ENCODE data around the gene COA7. TPM values are rescaled to one million over a fixed set of nuclear protein-coding genes. Genes with fewer than 3 reads are reported as not detected.
"Not testable (repeated sequence)": the region's sequence is repeated elsewhere in the genome, so short reads cannot be mapped to it uniquely, and the experiment has no call there.

The COA7 gene
- total RNA-seq, 2 experiments from 2014 or later, result 7.0 to 26.1 TPM

DNA sequence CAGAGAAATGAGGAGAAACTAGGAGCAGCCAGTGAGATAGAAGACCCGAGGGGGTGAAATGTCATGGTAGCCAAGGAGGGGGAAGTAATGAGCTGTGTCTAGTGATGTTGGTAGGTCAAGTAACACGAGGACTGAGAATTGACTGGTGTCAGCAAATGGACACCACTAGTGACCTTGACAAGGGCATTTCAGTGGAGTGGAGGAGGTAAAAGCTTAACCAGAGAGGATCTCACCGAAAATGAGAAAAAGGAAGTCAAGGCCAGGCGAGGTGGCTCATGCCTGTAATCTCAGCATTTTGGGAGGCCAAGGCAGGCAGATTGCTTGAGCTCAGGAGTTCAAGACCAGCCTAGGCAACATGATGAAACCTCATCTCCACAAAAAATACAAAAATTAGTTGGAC is 25.1 kb upstream of the COA7 start:
- Histone ChIP-seq H3K27ac (ENCODE audit: low read depth, low read length, poor library complexity, severe bottlenecking) (no peak overlapping the region), H3K4me2 (ENCODE audit: low read length) (no peak overlapping the region), H3K36me3 (ENCODE audit: insufficient read depth, low read length) (no peaks in the 10 kb centered on the region), H4K20me1 (ENCODE audit: insufficient read depth, low read length) (no peaks in the 10 kb centered on the region), H2AFZ (ENCODE audit: low read length) (no peak overlapping the region), H3K4me3 (ENCODE audit: low read depth, low read length, poor library complexity, severe bottlenecking) (no peak overlapping the region), H3K9me3 (ENCODE audit: low read length) (no peaks in the 10 kb centered on the region), H3K79me2 (ENCODE audit: insufficient read depth, low read depth, low read length) (peaks cover 13% of the 10 kb centered on the region; the same call in 1 of the 2 replicates), H3K9me2 (ENCODE audit: insufficient read depth, low read length) (no peaks in the 10 kb centered on the region), H3K4me1 (ENCODE audit: insufficient read depth, low read length, poor library complexity, severe bottlenecking) (peaks cover 16% of the 10 kb centered on the region)
- no peak for DNase-seq (ENCODE audit: low spot score)
- TF ChIP-seq CTCF (conservative IDR thresholded peaks at IDR 0.05; ENCODE audit: low read length) (no peak), EZH2phosphoT487 (IDR thresholded peaks at IDR 0.05; ENCODE audit: borderline replicate concordance, low read depth, low read length) (no peak)
- CTCF ChIA-PET (ENCODE audit: unreplicated experiment), result interaction anchor here (1.2 kb wide), 1 partner anchor 10 kb away, joined by 4 read pairs; no protein-coding TSS in a partner anchor
- BruUV-seq (replicated peaks), result no TSS peak
- POLR2A ChIA-PET, result interaction anchor here (0.6 to 2.0 kb wide), 4 partner anchors 16 to 472 kb away, joined by 3 to 7 read pairs (median 5); no protein-coding TSS in a partner anchor
- intact Hi-C loops (cut with micrococcal nuclease; ENCODE audit: unreplicated experiment), result no loop called here

DNA sequence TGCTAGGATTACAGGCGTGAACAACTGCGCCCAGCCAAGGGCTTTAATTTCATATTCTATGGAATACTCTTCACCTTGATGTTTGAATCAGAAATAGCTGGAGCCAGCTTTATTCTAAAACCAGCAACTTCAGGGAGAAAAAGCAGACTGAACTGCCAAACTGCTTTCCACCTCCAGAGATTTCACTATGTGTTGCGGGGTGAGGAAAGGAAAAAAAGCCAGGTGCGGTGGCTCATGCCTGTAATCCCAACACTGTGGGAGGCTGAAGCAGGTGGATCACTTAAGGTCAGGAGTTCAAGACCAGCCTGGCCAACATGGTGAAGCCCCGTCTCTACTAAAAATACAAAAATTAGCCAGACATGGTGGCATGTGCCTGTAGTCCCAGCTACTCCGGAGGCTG is 17.1 kb upstream of the COA7 start:
- intact Hi-C loops (cut with micrococcal nuclease; ENCODE audit: unreplicated experiment); BruUV-seq (replicated peaks); H3K27ac ChIP-seq (ENCODE audit: low read depth, low read length, poor library complexity, severe bottlenecking); H3K79me2 ChIP-seq (ENCODE audit: insufficient read depth, low read depth, low read length); H3K9me3 ChIP-seq (ENCODE audit: low read length); H3K4me3 ChIP-seq (ENCODE audit: low read depth, low read length, poor library complexity, severe bottlenecking); H4K20me1 ChIP-seq (ENCODE audit: insufficient read depth, low read length); H2AFZ ChIP-seq (ENCODE audit: low read length); H3K4me2 ChIP-seq (ENCODE audit: low read length); CTCF ChIA-PET (ENCODE audit: unreplicated experiment); H3K36me3 ChIP-seq (ENCODE audit: insufficient read depth, low read length); H3K4me1 ChIP-seq (ENCODE audit: insufficient read depth, low read length, poor library complexity, severe bottlenecking); H3K9me2 ChIP-seq (ENCODE audit: insufficient read depth, low read length); DNase-seq (ENCODE audit: low spot score): not testable (repeated sequence)
- POLR2A ChIA-PET, result interaction anchor here (1.1 to 1.9 kb wide), 2 partner anchors 12 to 1231 kb away, joined by 3 to 8 read pairs; partner anchors contain the start of genes IFT25, LRRC42 and ZYG11B

- ChIA-PET POLR2A (interaction anchor here (1.1 to 1.2 kb wide), 2 partner anchors 11 to 13 kb away, joined by 3 read pairs; no protein-coding TSS in a partner anchor), CTCF (ENCODE audit: unreplicated experiment) (interaction anchor here (1.1 kb wide), 1 partner anchor 10 kb away, joined by 4 read pairs; no protein-coding TSS in a partner anchor)
- Histone ChIP-seq H3K9me2 (ENCODE audit: insufficient read depth, low read length) (no peaks in the 10 kb centered on the region), H3K9me3 (ENCODE audit: low read length) (no peaks in the 10 kb centered on the region), H3K4me2 (ENCODE audit: low read length) (no peak overlapping the region), H3K79me2 (ENCODE audit: insufficient read depth, low read depth, low read length) (no peaks in the 10 kb centered on the region), H3K4me1 (ENCODE audit: insufficient read depth, low read length, poor library complexity, severe bottlenecking) (no peaks in the 10 kb centered on the region), H2AFZ (ENCODE audit: low read length) (no peak overlapping the region), H3K4me3 (ENCODE audit: low read depth, low read length, poor library complexity, severe bottlenecking) (no peak overlapping the region), H3K27ac (ENCODE audit: low read depth, low read length, poor library complexity, severe bottlenecking) (no peak overlapping the region), H4K20me1 (ENCODE audit: insufficient read depth, low read length) (no peaks in the 10 kb centered on the region), H3K36me3 (ENCODE audit: insufficient read depth, low read length) (no peaks in the 10 kb centered on the region)
- no peak for DNase-seq (ENCODE audit: low spot score)
- intact Hi-C loops (cut with micrococcal nuclease; ENCODE audit: unreplicated experiment), result no loop called here
- TF ChIP-seq EZH2phosphoT487 (IDR thresholded peaks at IDR 0.05; ENCODE audit: borderline replicate concordance, low read depth, low read length) (no peak), CTCF (conservative IDR thresholded peaks at IDR 0.05; ENCODE audit: low read length) (no peak)
- BruUV-seq (replicated peaks), result no TSS peak
Observed at GRCh38 chr1:52713590-52713989, 15.4 kb upstream of the COA7 start.

Data from OCI-LY7 (cell line).